Muscle of leg (tissue), 11 donors: ENCODE measurements around the gene CA10. TPM values are rescaled to one million over a fixed set of nuclear protein-coding genes. Genes with fewer than 3 reads are reported as not detected.

Source experiments
- DNase-seq: peaks from one replicate; pipeline ENCODE4 v3.0.0; 2013
- H3K27ac ChIP-seq: one replicate; pipeline ENCODE4 v1.5.1; 2013; ENCODE audit warnings: mild to moderate bottlenecking, low read length, control low read depth
- H3K27me3 ChIP-seq: one replicate; pipeline ENCODE4 v1.6.1; 2013; ENCODE audit warnings: low read length; ENCODE audit not compliant: control insufficient read depth, insufficient read depth
- H3K36me3 ChIP-seq: one replicate; pipeline ENCODE4 v1.6.1; 2013; ENCODE audit warnings: low read length; ENCODE audit not compliant: control insufficient read depth, insufficient read depth
- H3K4me1 ChIP-seq: one replicate; pipeline ENCODE4 v1.6.1; 2013; ENCODE audit warnings: low read length; ENCODE audit not compliant: control insufficient read depth, insufficient read depth
- H3K4me3 ChIP-seq: one replicate; pipeline ENCODE4 v1.5.1; 2013; ENCODE audit warnings: low read length, control low read depth
- H3K9me3 ChIP-seq: replicated peaks from 2 replicates; pipeline ENCODE4 v1.6.1; 2013; ENCODE audit warnings: low read depth, low read length; ENCODE audit not compliant: control insufficient read depth
- WGBS: methylation state at CpG from one replicate; pipeline ENCODE4 v1.1.5; 2013; ENCODE audit warnings: missing lambda C conversion rate; ENCODE audit not compliant: insufficient coverage; 5-methylcytosine and 5-hydroxymethylcytosine counted together
- polyA plus RNA-seq, 8 donors: library from polyadenylated mRNA; unstranded; fragments of 120-200 nt; gene quantifications; one replicate each; pipeline versions ENCODE4 v1.2.1 to v1.2.3, GENCODE V29; 2013; ENCODE audit warnings: inconsistent platforms in 1 of 8, low replicate concordance in 1 of 8; ENCODE audit not compliant: insufficient read length in 8 of 8, insufficient read depth in 1 of 8
- total RNA-seq: library from RNA; stranded (reverse); fragments of 120-200 nt; gene quantifications from one replicate; pipeline ENCODE4 v1.2.4, GENCODE V29; 2013

CA10 gene
- total and polyA plus RNA-seq, 9 donors, result 1.4 to 6.9 (median 3.3) TPM

- no peaks in the 10 kb centered on the region for H3K9me3 ChIP-seq
- no peak overlapping the region for H3K4me3 ChIP-seq
- no peaks in the 10 kb centered on the region for H3K36me3 ChIP-seq
- WGBS, result 100% methylated on average over 1 of the region's 2 CpGs
- no peak for DNase-seq
- H3K27me3 ChIP-seq, result no peaks in the 10 kb centered on the region
- no peak overlapping the region for H3K27ac ChIP-seq
- H3K4me1 ChIP-seq, result peaks cover 13% of the 10 kb centered on the region
Observed at GRCh38 chr17:51667706-51668083, 490.8 kb downstream of the CA10 start.

- 80% methylated on average over 1 of the region's 1 CpG for WGBS
- DNase-seq, result no peak
- Histone ChIP-seq H3K27ac (no peak overlapping the region), H3K36me3 (no peaks in the 10 kb centered on the region), H3K9me3 (no peaks in the 10 kb centered on the region), H3K4me3 (no peak overlapping the region), H3K4me1 (peaks cover 13% of the 10 kb centered on the region), H3K27me3 (no peaks in the 10 kb centered on the region)
Observed at GRCh38 chr17:51666971-51667705, 491.4 kb downstream of the CA10 start.

GRCh38 chr17:51662204-51663056 lies 496.1 kb downstream of the CA10 start:
- DNase-seq, result peak; percentile 33
- H3K4me1 ChIP-seq, result peaks cover 9% of the 10 kb centered on the region
- no peaks in the 10 kb centered on the region for H3K27me3 ChIP-seq
- no peak overlapping the region for H3K27ac ChIP-seq
- no peaks in the 10 kb centered on the region for H3K9me3 ChIP-seq
- WGBS, result no CpG with 5 or more reads among the region's 2 CpGs
- H3K36me3 ChIP-seq, result no peaks in the 10 kb centered on the region
- no peak overlapping the region for H3K4me3 ChIP-seq

GRCh38 chr17:51661403-51661802 lies 497.1 kb downstream of the CA10 start:
- 83% methylated on average over 1 of the region's 4 CpGs for WGBS
- DNase-seq, result no peak
- Histone ChIP-seq H3K4me1 (peaks cover 7% of the 10 kb centered on the region), H3K27me3 (no peaks in the 10 kb centered on the region), H3K36me3 (no peaks in the 10 kb centered on the region), H3K27ac (no peak overlapping the region), H3K9me3 (no peaks in the 10 kb centered on the region), H3K4me3 (no peak overlapping the region)

- H3K9me3 ChIP-seq, result no peaks in the 10 kb centered on the region
- no peak for DNase-seq
- 50% methylated on average over 3 of the region's 4 CpGs for WGBS
- H3K27me3 ChIP-seq, result no peaks in the 10 kb centered on the region
- no peaks in the 10 kb centered on the region for H3K36me3 ChIP-seq
- H3K4me3 ChIP-seq, result no peak overlapping the region
- no peak overlapping the region for H3K27ac ChIP-seq
- peaks cover 7% of the 10 kb centered on the region for H3K4me1 ChIP-seq
Observed at GRCh38 chr17:51660266-51660665, 498.2 kb downstream of the CA10 start.

GRCh38 chr17:51657224-51657623 lies 501.3 kb downstream of the CA10 start:
- no peak overlapping the region for H3K27ac ChIP-seq
- no peaks in the 10 kb centered on the region for H3K9me3 ChIP-seq
- H3K4me1 ChIP-seq, result peaks cover 15% of the 10 kb centered on the region
- no peak for DNase-seq
- H3K27me3 ChIP-seq, result no peaks in the 10 kb centered on the region
- no peak overlapping the region for H3K4me3 ChIP-seq
- H3K36me3 ChIP-seq, result no peaks in the 10 kb centered on the region

GRCh38 chr17:51653878-51654277 lies 504.6 kb downstream of the CA10 start:
- Histone ChIP-seq H3K27me3 (no peaks in the 10 kb centered on the region), H3K9me3 (no peaks in the 10 kb centered on the region), H3K36me3 (no peaks in the 10 kb centered on the region), H3K27ac (no peak overlapping the region), H3K4me1 (peaks cover 13% of the 10 kb centered on the region), H3K4me3 (no peak overlapping the region)
- peak; percentile 79 for DNase-seq
- 7% methylated on average over 2 of the region's 5 CpGs for WGBS

- no peak overlapping the region for H3K27ac ChIP-seq
- WGBS, result no CpG with 5 or more reads among the region's 3 CpGs
- H3K4me1 ChIP-seq, result peaks cover 16% of the 10 kb centered on the region
- H3K36me3 ChIP-seq, result no peaks in the 10 kb centered on the region
- peaks cover 2% of the 10 kb centered on the region for H3K27me3 ChIP-seq
- no peaks in the 10 kb centered on the region for H3K9me3 ChIP-seq
- H3K4me3 ChIP-seq, result no peak overlapping the region
- no peak for DNase-seq
Observed at GRCh38 chr17:51652529-51652928, 506.0 kb downstream of the CA10 start.

- Histone ChIP-seq H3K36me3 (no peaks in the 10 kb centered on the region), H3K9me3 (no peaks in the 10 kb centered on the region), H3K27ac (no peak overlapping the region), H3K4me1 (peaks cover 12% of the 10 kb centered on the region), H3K4me3 (no peak overlapping the region), H3K27me3 (peaks cover 2% of the 10 kb centered on the region)
- DNase-seq, result no peak
- WGBS, result 88% methylated on average over 4 of the region's 6 CpGs
Observed at GRCh38 chr17:51651513-51652298, 506.8 kb downstream of the CA10 start.

- Histone ChIP-seq H3K4me3 (no peak overlapping the region), H3K9me3 (no peaks in the 10 kb centered on the region), H3K27me3 (peaks cover 2% of the 10 kb centered on the region), H3K36me3 (no peaks in the 10 kb centered on the region), H3K27ac (no peak overlapping the region), H3K4me1 (peaks cover 15% of the 10 kb centered on the region)
- no peak for DNase-seq
- 78% methylated on average over 2 of the region's 3 CpGs for WGBS
Observed at GRCh38 chr17:51650772-51651171, 507.7 kb downstream of the CA10 start.
